ENCODE measurements around the gene DGKB.

Gene DGKB

DNA sequence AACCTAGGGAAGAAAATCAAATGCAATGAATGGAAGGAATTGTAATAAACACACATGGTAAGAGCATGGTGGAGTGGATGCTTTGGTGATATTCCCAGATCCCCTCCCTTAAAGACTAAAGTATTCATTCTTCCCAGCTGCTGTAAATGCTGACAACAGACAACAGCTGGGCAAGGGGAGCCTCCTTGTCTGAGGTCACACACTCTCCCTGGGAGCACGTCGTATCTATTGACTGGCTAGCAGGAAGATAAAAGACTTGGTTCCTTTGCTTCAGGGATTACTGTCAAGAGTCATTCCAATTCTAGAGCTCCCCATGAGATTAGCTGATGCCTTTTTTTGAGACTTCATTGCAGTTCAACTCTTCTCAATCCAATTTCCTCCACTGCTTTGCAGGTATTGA lies 469.6 kb downstream of the DGKB start:
- DNase-seq, result no peak

GRCh38 chr7:14430926-14431325 lies 471.6 kb downstream of the DGKB start:
- DNase-seq, result no peak

DNA sequence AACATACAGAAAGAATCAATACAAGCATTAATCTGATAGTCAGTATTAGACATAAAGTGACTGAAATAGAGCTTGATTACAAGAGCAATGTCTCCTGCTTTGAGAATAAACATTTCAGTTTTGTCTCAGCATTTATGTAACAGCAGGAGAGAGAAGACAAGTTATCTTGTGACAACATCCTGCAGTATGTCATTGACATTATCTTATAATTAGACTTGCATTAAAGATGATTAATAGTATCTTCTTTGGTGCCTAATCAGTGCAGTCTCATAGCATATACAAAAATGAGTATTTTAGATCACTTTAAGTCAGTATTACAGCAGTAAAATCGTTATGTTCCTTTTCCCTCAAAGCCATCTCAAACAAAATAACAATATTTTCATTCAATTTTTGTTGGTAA lies 477.0 kb downstream of the DGKB start:
- no peak for DNase-seq

GRCh38 chr7:14424675-14425074 lies 477.9 kb downstream of the DGKB start:
- DNase-seq, result no peak

GRCh38 chr7:14420768-14421167 lies 481.8 kb downstream of the DGKB start:
- DNase-seq, result no peak

DNA sequence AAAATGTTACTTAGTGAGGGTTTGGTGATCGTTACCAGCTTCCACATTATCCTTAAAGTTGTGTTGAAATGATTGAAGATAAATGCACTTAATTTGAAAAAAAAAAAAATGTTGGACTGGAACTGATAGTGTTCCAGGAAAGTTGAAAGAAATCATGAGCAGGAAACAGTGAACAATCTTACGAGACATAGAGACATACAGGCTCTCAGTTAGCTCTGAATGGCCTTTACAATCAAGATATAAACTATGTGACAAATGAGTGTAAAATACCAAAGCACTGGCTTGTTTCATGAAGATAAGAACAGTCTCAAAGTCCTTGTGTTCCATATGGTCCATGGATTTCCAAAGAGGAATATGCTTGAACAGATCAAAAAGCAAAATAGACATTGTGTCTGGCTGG lies 483.0 kb downstream of the DGKB start:
- DNase-seq, result no peak

- no peak for DNase-seq
Observed at GRCh38 chr7:14418633-14419032, 483.9 kb downstream of the DGKB start.

GRCh38 chr7:14414274-14414986 lies 488.1 kb downstream of the DGKB start:
- DNase-seq, result no peak

- DNase-seq, result no peak
Observed at GRCh38 chr7:14407246-14408015, 495.1 kb downstream of the DGKB start.

GRCh38 chr7:14403587-14403986 lies 499.0 kb downstream of the DGKB start:
- no peak for DNase-seq

GRCh38 chr7:14400271-14400670 lies 502.3 kb downstream of the DGKB start:
- DNase-seq, result no peak

- DNase-seq, result no peak
Observed at GRCh38 chr7:14398526-14398925, 504.0 kb downstream of the DGKB start.

GRCh38 chr7:14395860-14396259 lies 506.7 kb downstream of the DGKB start:
- DNase-seq, result no peak

DNA sequence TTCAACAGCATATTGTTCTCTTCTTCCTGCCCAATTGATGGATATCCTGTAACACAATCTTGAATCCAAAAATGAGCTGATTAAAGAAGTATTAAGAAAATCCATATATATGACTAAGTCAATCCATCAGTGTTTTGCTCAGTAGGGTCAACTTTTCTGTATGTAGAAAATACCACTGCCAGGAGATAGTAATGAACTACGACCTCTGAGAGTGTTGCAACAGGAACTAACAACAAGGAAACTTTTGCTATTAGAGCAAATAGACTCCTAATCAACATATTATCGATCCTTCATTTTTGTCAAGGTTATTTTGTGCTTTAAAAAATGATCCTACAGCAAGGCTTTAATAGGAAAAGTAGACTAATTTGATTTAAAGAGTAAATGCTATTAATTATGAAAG lies 507.8 kb downstream of the DGKB start:
- DNase-seq, result no peak

GRCh38 chr7:14389595-14389994 lies 513.0 kb downstream of the DGKB start:
- DNase-seq, result no peak

DNA sequence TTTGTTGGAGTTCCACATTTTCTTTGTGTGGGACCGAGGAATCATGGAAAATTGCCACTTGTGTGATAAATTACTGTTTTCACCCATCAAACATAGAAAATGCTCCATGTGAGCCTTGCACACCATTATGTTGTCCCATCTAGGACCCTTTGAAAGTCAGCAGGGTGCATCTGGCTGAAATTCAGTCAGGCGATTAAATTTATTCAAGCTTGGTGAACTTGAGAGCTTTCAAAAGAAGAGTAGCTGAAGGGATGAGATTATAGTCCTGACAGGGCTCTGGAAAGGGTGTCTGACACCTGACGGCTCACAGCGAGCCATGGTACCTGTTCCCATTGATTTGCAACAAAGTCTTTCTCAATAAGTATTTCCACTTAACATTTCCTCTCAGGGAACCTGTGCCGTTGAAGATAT lies 513.4 kb downstream of the DGKB start:
- DNase-seq, result no peak

- DNase-seq, result no peak
Observed at GRCh38 chr7:14385074-14385473, 517.5 kb downstream of the DGKB start.

DNA sequence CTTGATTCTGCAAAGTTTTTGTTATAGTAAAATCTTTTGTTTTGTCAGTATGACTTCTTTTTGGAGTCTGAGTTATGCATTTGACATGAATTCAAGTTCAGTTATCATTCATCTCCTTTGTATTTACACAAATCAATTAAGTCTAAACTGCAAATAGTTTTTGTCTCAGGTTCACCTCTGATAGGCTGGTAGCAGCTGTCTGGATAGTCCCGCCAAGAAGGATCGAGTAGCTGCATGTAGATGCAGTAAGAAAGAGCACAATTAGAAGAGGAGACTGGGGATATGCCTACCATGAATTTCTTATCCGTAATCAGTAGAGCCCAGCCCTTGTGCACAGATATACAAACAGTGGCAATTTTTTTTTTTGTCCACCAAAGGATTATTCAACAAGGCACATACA lies 520.6 kb downstream of the DGKB start:
- no peak for DNase-seq

GRCh38 chr7:14381306-14381705 lies 521.2 kb downstream of the DGKB start:
- DNase-seq, result no peak

DNA sequence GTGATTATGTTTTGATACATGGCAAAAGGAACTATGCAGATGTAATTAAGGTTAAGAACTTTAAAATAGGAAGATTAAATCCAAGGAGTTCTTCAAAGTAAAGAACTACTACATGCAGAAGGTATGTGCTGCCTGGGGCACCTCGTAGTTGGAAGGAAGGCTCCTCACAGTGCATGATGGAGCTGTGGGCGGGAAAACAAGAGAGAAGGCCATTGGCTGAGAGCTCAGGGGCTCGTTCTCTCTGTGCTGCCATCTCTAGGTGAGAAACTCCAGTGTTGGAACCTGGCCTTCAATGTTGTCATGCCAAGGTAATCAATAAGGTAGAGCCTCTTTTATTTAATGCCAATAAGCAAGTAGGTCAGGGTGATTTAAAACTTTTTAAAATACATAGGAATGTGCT lies 521.7 kb downstream of the DGKB start:
- DNase-seq, result no peak

DNA sequence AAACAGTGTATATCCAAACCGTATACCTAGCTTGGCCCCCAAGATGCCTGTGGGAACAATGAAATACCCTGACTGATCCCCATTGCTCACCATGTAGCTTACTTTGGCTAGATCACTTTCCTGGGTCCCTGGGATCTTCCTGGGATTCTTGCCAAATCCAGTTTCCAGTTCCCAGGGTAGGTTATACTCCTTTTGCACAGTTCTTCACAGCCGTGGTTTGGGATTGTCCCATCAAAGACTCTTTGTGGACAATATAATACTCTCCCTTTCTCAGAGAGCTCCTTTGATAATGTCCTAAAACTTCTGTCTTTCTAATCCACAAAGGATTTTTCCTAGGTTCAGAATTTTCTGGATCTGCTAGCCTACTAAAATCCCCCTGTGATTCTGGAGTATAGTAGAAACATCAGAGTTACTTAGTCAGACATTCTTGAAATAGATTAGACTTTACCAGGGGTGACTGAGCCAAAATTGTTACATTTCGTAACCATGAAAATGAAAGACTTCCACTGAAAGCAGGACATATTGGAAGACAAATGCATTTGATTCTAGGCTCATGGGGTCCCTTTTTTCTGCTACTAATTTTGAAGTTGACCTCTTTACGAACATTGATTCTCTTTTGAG lies 524.8 kb downstream of the DGKB start:
- no peak for DNase-seq

GRCh38 chr7:14376711-14377110 lies 525.8 kb downstream of the DGKB start:
- DNase-seq, result no peak

DNA sequence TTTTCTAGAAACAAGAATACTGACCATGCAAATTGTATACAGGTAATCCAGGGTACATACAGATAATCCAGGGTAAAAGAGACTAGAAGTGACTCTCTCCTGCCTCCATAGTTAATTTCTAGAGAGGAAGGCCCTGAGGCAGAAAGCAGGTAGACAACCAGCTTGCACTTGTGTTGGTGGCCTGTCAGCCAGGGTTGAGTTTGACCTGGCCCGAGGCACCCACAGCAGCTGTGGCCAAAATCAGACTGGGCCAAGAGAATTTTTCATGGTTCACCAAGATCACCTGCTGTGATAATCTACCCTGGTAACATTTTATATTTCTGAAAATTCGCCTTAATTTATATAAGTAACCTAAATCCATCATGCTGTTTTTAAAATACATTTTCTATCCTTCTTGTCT lies 526.6 kb downstream of the DGKB start:
- DNase-seq, result no peak

DNA sequence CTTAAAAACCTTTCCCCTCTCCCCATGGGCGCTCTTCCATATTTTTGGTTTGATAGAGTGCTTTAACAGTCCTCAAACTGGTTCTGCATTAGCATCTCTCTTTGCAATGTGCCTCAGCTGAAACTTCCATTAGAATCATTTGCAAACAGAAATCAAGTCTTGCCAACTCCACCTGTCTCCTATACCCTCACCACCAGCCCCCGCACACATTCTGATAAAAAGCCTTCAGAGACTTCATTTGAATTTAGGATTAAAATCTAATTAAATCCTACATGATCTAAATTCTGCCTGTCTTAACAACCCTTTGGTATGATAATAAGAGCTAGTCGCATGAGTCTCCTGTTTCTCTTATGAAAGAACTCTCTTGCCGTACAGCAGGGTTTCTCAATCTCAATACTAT lies 528.2 kb downstream of the DGKB start:
- no peak for DNase-seq
